ENCODE measurements around the gene RAB11FIP4.

DNA sequence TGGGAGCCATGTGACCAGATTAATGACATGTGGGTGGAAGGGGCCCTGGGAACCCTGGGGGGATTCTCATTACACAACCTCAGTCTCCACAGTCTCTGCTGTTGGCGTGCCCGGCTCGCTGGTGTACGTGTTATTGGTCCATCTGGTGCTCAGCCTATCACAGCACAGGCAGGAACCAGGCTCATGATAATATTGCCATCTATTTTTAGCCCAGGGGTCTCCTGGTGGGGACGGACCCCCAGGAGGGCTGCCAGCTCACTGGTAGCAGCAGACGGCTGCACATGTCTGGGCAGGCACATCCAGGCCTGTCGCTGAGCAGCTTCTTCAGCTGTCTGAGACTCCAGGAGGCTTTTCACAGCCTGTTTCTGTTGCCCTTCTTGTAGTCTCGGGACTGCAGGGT is 123.8 kb downstream of the RAB11FIP4 start:
- TF ChIP-seq, protein P1, sequence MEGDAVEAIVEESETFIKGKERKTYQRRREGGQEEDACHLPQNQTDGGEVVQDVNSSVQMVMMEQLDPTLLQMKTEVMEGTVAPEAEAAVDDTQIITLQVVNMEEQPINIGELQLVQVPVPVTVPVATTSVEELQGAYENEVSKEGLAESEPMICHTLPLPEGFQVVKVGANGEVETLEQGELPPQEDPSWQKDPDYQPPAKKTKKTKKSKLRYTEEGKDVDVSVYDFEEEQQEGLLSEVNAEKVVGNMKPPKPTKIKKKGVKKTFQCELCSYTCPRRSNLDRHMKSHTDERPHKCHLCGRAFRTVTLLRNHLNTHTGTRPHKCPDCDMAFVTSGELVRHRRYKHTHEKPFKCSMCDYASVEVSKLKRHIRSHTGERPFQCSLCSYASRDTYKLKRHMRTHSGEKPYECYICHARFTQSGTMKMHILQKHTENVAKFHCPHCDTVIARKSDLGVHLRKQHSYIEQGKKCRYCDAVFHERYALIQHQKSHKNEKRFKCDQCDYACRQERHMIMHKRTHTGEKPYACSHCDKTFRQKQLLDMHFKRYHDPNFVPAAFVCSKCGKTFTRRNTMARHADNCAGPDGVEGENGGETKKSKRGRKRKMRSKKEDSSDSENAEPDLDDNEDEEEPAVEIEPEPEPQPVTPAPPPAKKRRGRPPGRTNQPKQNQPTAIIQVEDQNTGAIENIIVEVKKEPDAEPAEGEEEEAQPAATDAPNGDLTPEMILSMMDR (IDR thresholded peaks at IDR 0.05) = no peak
- TF ChIP-seq EZH2 (IDR thresholded peaks at IDR 0.05; ENCODE audit: borderline replicate concordance, insufficient read depth, low read depth, low read length, poor library complexity, severe bottlenecking) = no peak
